Measurements from ENCODE around the gene RHBDL2.

Gene RHBDL2, protein sequence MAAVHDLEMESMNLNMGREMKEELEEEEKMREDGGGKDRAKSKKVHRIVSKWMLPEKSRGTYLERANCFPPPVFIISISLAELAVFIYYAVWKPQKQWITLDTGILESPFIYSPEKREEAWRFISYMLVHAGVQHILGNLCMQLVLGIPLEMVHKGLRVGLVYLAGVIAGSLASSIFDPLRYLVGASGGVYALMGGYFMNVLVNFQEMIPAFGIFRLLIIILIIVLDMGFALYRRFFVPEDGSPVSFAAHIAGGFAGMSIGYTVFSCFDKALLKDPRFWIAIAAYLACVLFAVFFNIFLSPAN

DNA sequence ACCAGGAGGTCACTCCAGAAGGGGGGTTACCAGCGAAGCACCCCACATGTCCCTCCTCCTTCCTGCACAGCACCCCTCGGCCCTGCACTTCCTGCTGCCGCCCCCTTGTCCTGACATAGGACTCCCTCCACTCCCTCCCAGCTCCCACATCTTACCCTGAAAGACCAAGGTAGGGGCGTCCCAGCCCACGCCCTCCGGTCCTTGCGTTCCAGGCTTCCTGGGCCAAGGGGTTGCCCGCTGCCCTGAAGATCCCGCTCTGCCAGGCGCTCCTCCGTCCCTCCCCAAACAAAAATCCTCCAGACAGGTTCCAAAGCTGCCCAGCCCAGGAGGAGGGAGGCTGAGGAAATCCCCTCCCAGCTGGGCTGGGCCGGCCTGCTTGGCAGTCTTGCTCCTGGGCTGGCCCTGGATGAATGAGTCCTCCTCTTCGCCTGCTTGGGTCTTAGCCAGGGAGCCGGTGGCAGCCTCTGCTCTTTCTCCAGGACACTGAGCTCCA is at the start of gene RHBDL2:
TSS of gene RHBDL2 (minus strand) at position 304 of the 493 bp plus-strand sequence. CDS start 22,618 bp downstream, outside the sequence.
- no peak for TF ChIP-seq CREB1 (IDR thresholded peaks at IDR 0.05; ENCODE audit: low read depth)
- TF ChIP-seq ZBTB7A (IDR thresholded peaks at IDR 0.05; ENCODE audit: low read depth): peak; percentile 71; the same call in 1 of the 2 replicates
- peak; percentile 62; the same call in 1 of the 2 replicates for TF ChIP-seq NFIC (IDR thresholded peaks at IDR 0.05)
- TF ChIP-seq, protein P1, sequence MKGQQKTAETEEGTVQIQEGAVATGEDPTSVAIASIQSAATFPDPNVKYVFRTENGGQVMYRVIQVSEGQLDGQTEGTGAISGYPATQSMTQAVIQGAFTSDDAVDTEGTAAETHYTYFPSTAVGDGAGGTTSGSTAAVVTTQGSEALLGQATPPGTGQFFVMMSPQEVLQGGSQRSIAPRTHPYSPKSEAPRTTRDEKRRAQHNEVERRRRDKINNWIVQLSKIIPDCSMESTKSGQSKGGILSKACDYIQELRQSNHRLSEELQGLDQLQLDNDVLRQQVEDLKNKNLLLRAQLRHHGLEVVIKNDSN (IDR thresholded peaks at IDR 0.05): no peak
- no peak for TF ChIP-seq FOXM1 (IDR thresholded peaks at IDR 0.05; ENCODE audit: borderline replicate concordance, low read depth)
- no peak for TF ChIP-seq TCF12 (IDR thresholded peaks at IDR 0.05; ENCODE audit: low read depth)
- TF ChIP-seq, protein P2, sequence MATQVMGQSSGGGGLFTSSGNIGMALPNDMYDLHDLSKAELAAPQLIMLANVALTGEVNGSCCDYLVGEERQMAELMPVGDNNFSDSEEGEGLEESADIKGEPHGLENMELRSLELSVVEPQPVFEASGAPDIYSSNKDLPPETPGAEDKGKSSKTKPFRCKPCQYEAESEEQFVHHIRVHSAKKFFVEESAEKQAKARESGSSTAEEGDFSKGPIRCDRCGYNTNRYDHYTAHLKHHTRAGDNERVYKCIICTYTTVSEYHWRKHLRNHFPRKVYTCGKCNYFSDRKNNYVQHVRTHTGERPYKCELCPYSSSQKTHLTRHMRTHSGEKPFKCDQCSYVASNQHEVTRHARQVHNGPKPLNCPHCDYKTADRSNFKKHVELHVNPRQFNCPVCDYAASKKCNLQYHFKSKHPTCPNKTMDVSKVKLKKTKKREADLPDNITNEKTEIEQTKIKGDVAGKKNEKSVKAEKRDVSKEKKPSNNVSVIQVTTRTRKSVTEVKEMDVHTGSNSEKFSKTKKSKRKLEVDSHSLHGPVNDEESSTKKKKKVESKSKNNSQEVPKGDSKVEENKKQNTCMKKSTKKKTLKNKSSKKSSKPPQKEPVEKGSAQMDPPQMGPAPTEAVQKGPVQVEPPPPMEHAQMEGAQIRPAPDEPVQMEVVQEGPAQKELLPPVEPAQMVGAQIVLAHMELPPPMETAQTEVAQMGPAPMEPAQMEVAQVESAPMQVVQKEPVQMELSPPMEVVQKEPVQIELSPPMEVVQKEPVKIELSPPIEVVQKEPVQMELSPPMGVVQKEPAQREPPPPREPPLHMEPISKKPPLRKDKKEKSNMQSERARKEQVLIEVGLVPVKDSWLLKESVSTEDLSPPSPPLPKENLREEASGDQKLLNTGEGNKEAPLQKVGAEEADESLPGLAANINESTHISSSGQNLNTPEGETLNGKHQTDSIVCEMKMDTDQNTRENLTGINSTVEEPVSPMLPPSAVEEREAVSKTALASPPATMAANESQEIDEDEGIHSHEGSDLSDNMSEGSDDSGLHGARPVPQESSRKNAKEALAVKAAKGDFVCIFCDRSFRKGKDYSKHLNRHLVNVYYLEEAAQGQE (IDR thresholded peaks at IDR 0.05; ENCODE audit: low read depth): no peak
- peak; percentile 15; the same call in 1 of the 2 replicates for TF ChIP-seq RAD21 (IDR thresholded peaks at IDR 0.05; ENCODE audit: low read depth)

DNA sequence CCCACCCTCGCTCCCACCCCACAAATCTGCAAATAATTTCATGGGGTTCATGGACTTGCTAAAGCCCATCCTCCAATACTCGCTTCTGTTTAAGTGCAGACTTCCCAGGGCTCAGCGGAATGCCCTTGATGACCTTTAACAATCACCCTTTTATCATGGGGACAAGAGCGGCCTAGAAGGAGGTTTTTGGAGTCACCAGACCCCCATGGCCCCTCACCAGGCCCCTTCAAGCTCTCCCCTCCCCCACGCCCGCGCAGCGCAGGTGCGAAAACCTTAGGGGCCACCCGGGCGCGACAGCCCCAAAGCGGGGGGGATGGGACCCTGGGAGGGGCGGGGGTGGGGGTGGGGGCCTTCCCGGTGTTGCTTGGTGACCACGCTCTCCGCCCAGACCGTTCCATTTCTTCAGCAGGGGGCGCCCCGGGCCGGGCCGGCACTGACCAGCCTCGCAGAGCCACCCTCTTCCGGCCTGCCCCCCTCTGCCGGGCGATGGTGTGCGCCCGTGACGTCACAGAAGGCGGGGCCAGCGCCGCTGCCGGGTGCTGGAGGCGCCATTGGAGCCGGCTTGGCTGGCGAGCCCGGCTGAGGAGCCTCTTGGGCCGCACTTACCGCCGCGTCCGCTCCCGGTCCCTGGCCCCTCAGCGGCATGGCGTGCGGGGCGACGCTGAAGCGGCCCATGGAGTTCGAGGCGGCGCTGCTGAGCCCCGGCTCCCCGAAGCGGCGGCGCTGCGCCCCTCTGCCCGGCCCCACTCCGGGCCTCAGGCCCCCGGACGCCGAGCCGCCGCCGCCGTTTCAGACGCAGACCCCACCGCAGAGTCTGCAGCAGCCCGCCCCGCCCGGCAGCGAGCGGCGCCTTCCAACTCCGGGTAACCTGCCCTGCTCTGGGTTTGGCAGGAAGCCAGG is 49.4 kb upstream of the RHBDL2 start, which contains the start of gene AKIRIN1:
TSS of gene AKIRIN1 (plus strand) at position 539 of the 900 bp plus-strand sequence. CDS start at position 644, 105 bp downstream.
- peak; percentile 24; the same call in 1 of the 2 replicates for TF ChIP-seq FOXM1 (IDR thresholded peaks at IDR 0.05; ENCODE audit: borderline replicate concordance, low read depth)
- TF ChIP-seq ZBTB7A (IDR thresholded peaks at IDR 0.05; ENCODE audit: low read depth): peak; percentile 88
- peak; percentile 43 for TF ChIP-seq NFIC (IDR thresholded peaks at IDR 0.05)
- TF ChIP-seq CREB1 (IDR thresholded peaks at IDR 0.05; ENCODE audit: low read depth): peak; percentile 84
- TF ChIP-seq, protein P3, sequence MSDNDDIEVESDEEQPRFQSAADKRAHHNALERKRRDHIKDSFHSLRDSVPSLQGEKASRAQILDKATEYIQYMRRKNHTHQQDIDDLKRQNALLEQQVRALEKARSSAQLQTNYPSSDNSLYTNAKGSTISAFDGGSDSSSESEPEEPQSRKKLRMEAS (IDR thresholded peaks at IDR 0.05): peak; percentile 56
- TF ChIP-seq EGR1 (IDR thresholded peaks at IDR 0.05): no peak; the same call in 1 of the 2 replicates
- TF ChIP-seq CEBPB (IDR thresholded peaks at IDR 0.05): no peak
- peak; percentile 55 for TF ChIP-seq TCF12 (IDR thresholded peaks at IDR 0.05; ENCODE audit: low read depth)
- 0 out of 2 replicates have a peak, but pooled peaks have one; percentile 39 for TF ChIP-seq EP300 (IDR thresholded peaks at IDR 0.05; ENCODE audit: borderline replicate concordance)
- peak; percentile 90 for TF ChIP-seq TAF1 (IDR thresholded peaks at IDR 0.05; ENCODE audit: low read depth)
- TF ChIP-seq, protein P1 (IDR thresholded peaks at IDR 0.05): no peak; the same call in 1 of the 2 replicates
- peak; percentile 88 for TF ChIP-seq YY1 (IDR thresholded peaks at IDR 0.05; ENCODE audit: low read depth)

DNA sequence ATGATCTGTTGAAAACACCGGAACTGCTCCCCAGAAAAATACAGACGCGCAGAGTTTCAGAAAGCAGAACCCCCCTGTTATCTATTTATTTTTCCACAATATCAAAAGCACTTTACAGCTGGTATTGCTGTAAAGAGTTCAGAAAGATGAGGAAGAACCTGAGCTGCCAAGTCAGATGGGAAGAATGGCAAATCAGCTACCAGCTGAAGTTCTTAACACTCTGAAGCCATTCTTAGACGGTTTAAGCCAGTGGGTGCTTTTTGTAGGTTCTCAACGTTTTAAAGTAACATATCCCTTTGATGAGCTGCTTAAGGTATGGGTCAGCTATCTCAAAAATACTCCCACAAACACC is 48.7 kb upstream of the RHBDL2 start:
- TF ChIP-seq TCF12 (IDR thresholded peaks at IDR 0.05; ENCODE audit: low read depth) (no peak), FOXM1 (IDR thresholded peaks at IDR 0.05; ENCODE audit: borderline replicate concordance, low read depth) (no peak), YY1 (IDR thresholded peaks at IDR 0.05; ENCODE audit: low read depth) (no peak)
- TF ChIP-seq, protein P1 (IDR thresholded peaks at IDR 0.05): no peak

DNA sequence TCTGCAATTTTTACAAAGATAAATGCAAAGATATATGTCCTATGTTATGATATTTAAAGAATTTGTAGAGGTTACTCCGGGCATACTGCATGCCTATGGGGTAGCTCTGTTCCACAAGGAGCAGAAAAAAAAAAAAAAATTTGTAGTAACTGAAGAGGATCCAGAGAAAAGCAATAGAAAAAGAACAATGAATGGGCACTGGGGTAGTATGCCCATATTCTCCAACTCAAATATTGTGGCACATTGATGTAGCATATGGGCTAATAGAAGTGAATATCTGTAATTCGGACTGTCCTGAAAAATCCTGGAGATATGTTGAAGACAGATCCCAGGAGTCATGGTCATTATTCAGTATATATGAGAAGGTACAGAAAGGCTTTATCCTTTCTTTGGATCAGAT is 48.3 kb upstream of the RHBDL2 start:
- TF ChIP-seq EP300 (IDR thresholded peaks at IDR 0.05; ENCODE audit: borderline replicate concordance) (no peak), CREB1 (IDR thresholded peaks at IDR 0.05; ENCODE audit: low read depth) (no peak), FOXM1 (IDR thresholded peaks at IDR 0.05; ENCODE audit: borderline replicate concordance, low read depth) (no peak), NFIC (IDR thresholded peaks at IDR 0.05) (no peak), ZBTB7A (IDR thresholded peaks at IDR 0.05; ENCODE audit: low read depth) (no peak), RAD21 (IDR thresholded peaks at IDR 0.05; ENCODE audit: low read depth) (no peak)
- TF ChIP-seq, protein P1 (IDR thresholded peaks at IDR 0.05): no peak

DNA sequence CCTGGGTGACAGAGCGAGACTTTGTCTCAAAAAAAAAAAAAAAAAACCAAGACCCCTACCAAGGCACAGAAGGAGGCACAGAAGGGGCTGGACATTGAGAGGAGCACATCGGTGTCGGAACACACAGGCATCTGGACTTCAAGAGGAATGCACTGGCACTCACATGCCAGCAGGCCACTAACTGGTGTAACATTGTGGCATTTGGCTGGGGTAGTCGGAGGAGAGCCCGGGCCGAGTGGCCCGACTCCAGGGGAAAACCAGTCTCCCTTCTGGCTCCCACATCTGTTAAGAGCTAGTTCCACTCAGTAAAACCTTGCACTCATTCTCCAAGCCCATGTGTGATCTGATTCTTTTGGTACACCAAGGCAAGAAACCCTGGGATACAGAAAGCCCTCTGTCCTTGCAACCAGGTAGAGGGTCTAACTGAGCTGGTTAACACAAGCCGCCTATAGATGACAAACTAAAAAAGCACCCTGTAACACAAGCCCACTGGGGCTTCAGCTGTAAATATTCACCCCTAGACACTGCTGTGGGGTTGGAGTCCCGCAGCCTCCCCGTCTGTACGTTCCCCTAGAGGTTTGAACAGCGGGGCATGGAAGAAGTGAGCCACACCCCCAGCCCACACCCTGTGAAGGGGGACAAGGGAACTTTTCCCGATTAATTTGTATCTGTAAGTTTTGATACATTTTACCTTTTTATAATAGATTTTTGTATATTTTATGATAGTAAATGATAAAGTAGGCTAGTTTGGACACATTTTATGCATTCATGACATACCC is 32.2 kb upstream of the RHBDL2 start:
- TF ChIP-seq CEBPB (IDR thresholded peaks at IDR 0.05) (no peak), TCF12 (IDR thresholded peaks at IDR 0.05; ENCODE audit: low read depth) (no peak), FOXM1 (IDR thresholded peaks at IDR 0.05; ENCODE audit: borderline replicate concordance, low read depth) (no peak), YY1 (IDR thresholded peaks at IDR 0.05; ENCODE audit: low read depth) (no peak), TEAD4 (IDR thresholded peaks at IDR 0.05) (no peak), EP300 (IDR thresholded peaks at IDR 0.05; ENCODE audit: borderline replicate concordance) (no peak)

Measured in Ishikawa (cell line).